H1 (cell line): ENCODE measurements around the gene FLT1. TPM values are rescaled to one million over a fixed set of nuclear protein-coding genes. Genes with fewer than 3 reads are reported as not detected.

Source experiments
- CTCF ChIA-PET: fragments of 300-600 bp; sonication (Branson Sonifier 250); formaldehyde crosslinking; loops from one replicate; lab custom pipeline; 2021; ENCODE audit not compliant: partially characterized antibody; lab: Charles Lee
- POLR2A ChIA-PET: fragments of 300-600 bp; sonication (Branson Sonifier 250); formaldehyde crosslinking; loops from one replicate; lab custom pipeline; 2021; ENCODE audit warnings: inconsistent platforms; ENCODE audit not compliant: partially characterized antibody; lab: Charles Lee
- DNase-seq, 2 experiments: peaks; one replicate each; pipeline versions ENCODE4 v3.0.0 to v3.0.0-alpha.2; 2010 to 2022; ENCODE audit warnings: low spot score in 2 of 2, low read depth in 1 of 2, mixed read lengths in 1 of 2
- FAIRE-seq: peaks from 2 replicates; lab custom pipeline; 2011; peaks lifted over from hg19 to GRCh38; lab: Jason Lieb, UNC
- H2AFZ ChIP-seq: 2 replicates; pipeline ENCODE4 v1.8.1; 2012; ENCODE audit warnings: low read length, inconsistent platforms
- H2AK5ac ChIP-seq: 2 replicates; pipeline ENCODE4 v1.6.1; 2013; ENCODE audit warnings: low read depth, low read length
- H2BK120ac ChIP-seq: replicated peaks from 2 replicates; pipeline ENCODE3; 2013; ENCODE audit warnings: low read depth, low read length, inconsistent platforms
- H2BK12ac ChIP-seq: 2 replicates; pipeline ENCODE4 v1.6.1; 2013; ENCODE audit warnings: low read depth, low read length
- H2BK15ac ChIP-seq: 2 replicates; pipeline ENCODE4 v1.6.1; 2013; ENCODE audit warnings: low read length
- H2BK20ac ChIP-seq: 2 replicates; pipeline ENCODE4 v1.6.1; 2013; ENCODE audit warnings: low read length
- H2BK5ac ChIP-seq: 2 replicates; pipeline ENCODE4 v1.6.1; 2013; ENCODE audit warnings: low read depth, low read length
- H3K14ac ChIP-seq: 2 replicates; pipeline ENCODE4 v1.6.1; 2013; ENCODE audit warnings: inconsistent platforms; ENCODE audit not compliant: insufficient read length
- H3K18ac ChIP-seq: 2 replicates; pipeline ENCODE4 v1.6.1; 2013; ENCODE audit warnings: low read length; ENCODE audit errors: extremely low read depth
- H3K23ac ChIP-seq: 2 replicates; pipeline ENCODE4 v1.6.1; 2013; ENCODE audit warnings: inconsistent platforms; ENCODE audit not compliant: insufficient read length
- H3K23me2 ChIP-seq: 2 replicates; pipeline ENCODE4 v1.6.1; 2013; ENCODE audit warnings: low read depth, low read length
- H3K27ac ChIP-seq: 2 replicates; pipeline ENCODE4 v1.6.1; 2011; ENCODE audit warnings: low read depth, low read length, inconsistent platforms
- H3K27me3 ChIP-seq, 4 experiments: replicated peaks in 1 of 4; 1 replicate in 1 of 4; 2 replicates in 3 of 4; pipeline versions ENCODE4 v1.6.1 to v1.8.1; 2011 to 2013; ENCODE audit warnings: low read length in 3 of 4, mild to moderate bottlenecking in 3 of 4, inconsistent platforms in 2 of 4, mixed read lengths in 2 of 4, moderate library complexity in 1 of 4; ENCODE audit not compliant: control insufficient read depth in 3 of 4, insufficient read depth in 3 of 4; ENCODE audit errors: extremely low read depth in 1 of 4
- H3K36me3 ChIP-seq, 4 experiments: 2 replicates each; pipeline versions ENCODE4 v1.6.1 to v1.8.1; 2011 to 2013; ENCODE audit warnings: mild to moderate bottlenecking in 4 of 4, low read length in 3 of 4, moderate library complexity in 2 of 4, control low read depth in 1 of 4, inconsistent platforms in 1 of 4; ENCODE audit not compliant: insufficient read depth in 4 of 4, control insufficient read depth in 2 of 4
- H3K4ac ChIP-seq: replicated peaks from 2 replicates; pipeline ENCODE3; 2013; ENCODE audit warnings: low read length, low read depth, mixed read lengths, inconsistent platforms; ENCODE audit not compliant: insufficient read length
- H3K4me1 ChIP-seq, 4 experiments: replicated peaks in 1 of 4; 1 replicate in 1 of 4; 2 replicates in 3 of 4; pipeline versions ENCODE4 v1.6.1 to v1.8.1; 2011 to 2013; ENCODE audit warnings: low read length in 3 of 4, inconsistent platforms in 2 of 4, mixed read lengths in 1 of 4; ENCODE audit not compliant: insufficient read depth in 4 of 4, control insufficient read depth in 3 of 4
- H3K4me2 ChIP-seq, 2 experiments: 2 replicates each; pipeline versions ENCODE4 v1.6.1 to v1.8.1; 2011 to 2013; ENCODE audit warnings: low read depth in 2 of 2, low read length in 2 of 2, control low read depth in 1 of 2, inconsistent platforms in 1 of 2, mild to moderate bottlenecking in 1 of 2; ENCODE audit not compliant: insufficient read depth in 1 of 2
- H3K4me3 ChIP-seq, 4 experiments: fragments of 200-600, 300-600 bp in 1 of 4; sonication (generic), shearing (Covaris generic), sonication (Bioruptor Twin) in 1 of 4; 2 replicates each; pipeline versions ENCODE4 v1.5.1 to v1.8.1; 2011 to 2016; ENCODE audit warnings: low read length in 4 of 4, low read depth in 3 of 4, control low read depth in 2 of 4, inconsistent platforms in 2 of 4, mild to moderate bottlenecking in 2 of 4, mixed read lengths in 1 of 4, moderate library complexity in 1 of 4; ENCODE audit not compliant: insufficient read depth in 2 of 4; ENCODE audit errors: extremely low read depth in 1 of 4
- H3K56ac ChIP-seq: replicated peaks from 2 replicates; pipeline ENCODE3; 2013; ENCODE audit warnings: low read depth, mild to moderate bottlenecking, mixed read lengths, low read length, inconsistent platforms; ENCODE audit not compliant: insufficient read length
- H3K79me1 ChIP-seq: 2 replicates; pipeline ENCODE4 v1.6.1; 2013; ENCODE audit warnings: low read depth, low read length, control low read depth
- H3K79me2 ChIP-seq, 2 experiments: 2 replicates each; pipeline versions ENCODE4 v1.6.1 to v1.8.1; 2012 to 2013; ENCODE audit warnings: low read length in 2 of 2, mild to moderate bottlenecking in 2 of 2, inconsistent platforms in 1 of 2; ENCODE audit not compliant: insufficient read depth in 2 of 2, control insufficient read depth in 1 of 2
- H3K9ac ChIP-seq, 4 experiments: replicated peaks in 1 of 4; 1 replicate in 1 of 4; 2 replicates in 3 of 4; pipeline versions ENCODE4 v1.6.1 to v1.8.1; 2011 to 2013; ENCODE audit warnings: low read depth in 3 of 4, low read length in 3 of 4, control low read depth in 2 of 4, mild to moderate bottlenecking in 2 of 4, moderate library complexity in 2 of 4, inconsistent platforms in 1 of 4; ENCODE audit errors: extremely low read depth in 1 of 4
- H3K9me3 ChIP-seq, 2 experiments: 2 replicates each; pipeline versions ENCODE4 v1.6.1 to v1.8.1; 2012 to 2013; ENCODE audit warnings: mild to moderate bottlenecking in 2 of 2, moderate library complexity in 2 of 2, control low read depth in 1 of 2, inconsistent platforms in 1 of 2, low read depth in 1 of 2, low read length in 1 of 2, mixed read lengths in 1 of 2; ENCODE audit not compliant: insufficient read depth in 2 of 2
- H4K20me1 ChIP-seq, 2 experiments: replicated peaks in 1 of 2; 2 replicates each; pipeline versions ENCODE3 to v1.8.1; 2011 to 2013; ENCODE audit warnings: inconsistent platforms in 2 of 2, low read length in 2 of 2, mild to moderate bottlenecking in 1 of 2; ENCODE audit not compliant: insufficient read depth in 2 of 2, control insufficient read depth in 1 of 2
- H4K5ac ChIP-seq: 2 replicates; pipeline ENCODE4 v1.6.1; 2013; ENCODE audit warnings: low read length, low read depth, mixed read lengths, inconsistent platforms; ENCODE audit not compliant: insufficient read length
- H4K8ac ChIP-seq: 2 replicates; pipeline ENCODE4 v1.8.0; 2013; ENCODE audit warnings: mild to moderate bottlenecking, moderate library complexity, low read length, inconsistent platforms; ENCODE audit not compliant: insufficient read depth; ENCODE audit errors: extremely low read depth
- H4K91ac ChIP-seq: replicated peaks from 2 replicates; pipeline ENCODE3; 2013; ENCODE audit warnings: low read length, mixed read lengths, inconsistent platforms; ENCODE audit not compliant: insufficient read length
- ATF3 ChIP-seq: IDR thresholded peaks from 2 replicates; pipeline ENCODE4 v1.6.1; 2011; ENCODE audit warnings: low read depth, mild to moderate bottlenecking, low read length; ENCODE audit not compliant: insufficient read depth
- BACH1 ChIP-seq: IDR thresholded peaks from 2 replicates; pipeline ENCODE4 v1.6.1; 2012; ENCODE audit warnings: low read length, improper control_type of control experiment
- CTBP2 ChIP-seq: IDR thresholded peaks from 2 replicates; pipeline ENCODE4 v1.7.0; 2011; ENCODE audit warnings: borderline replicate concordance, mild to moderate bottlenecking, moderate library complexity, mixed read lengths, low read length; ENCODE audit not compliant: insufficient read depth, insufficient read length
- JUN ChIP-seq: IDR thresholded peaks from 2 replicates; pipeline ENCODE4 v1.6.1; 2011; ENCODE audit warnings: low read depth, mild to moderate bottlenecking, improper control_type of control experiment, low read length
- PHF8 ChIP-seq: fragments of 200-600 bp; sonication (generic); conservative IDR thresholded peaks from 2 replicates; pipeline ENCODE4 v1.7.1; 2012; ENCODE audit warnings: low read depth, mild to moderate bottlenecking, inconsistent platforms, low read length, moderate library complexity
- POLR2AphosphoS5 ChIP-seq: IDR thresholded peaks from 2 replicates; pipeline ENCODE4 v1.6.1; 2011; ENCODE audit warnings: low read depth, low read length
- RXRA ChIP-seq: IDR thresholded peaks from 2 replicates; pipeline ENCODE4 v1.6.1; 2011; ENCODE audit warnings: low read depth, mild to moderate bottlenecking, low read length, moderate library complexity; ENCODE audit not compliant: insufficient read depth
- SP4 ChIP-seq: IDR thresholded peaks from 2 replicates; pipeline ENCODE4 v1.6.1; 2012; ENCODE audit warnings: low read length, inconsistent platforms
- WGBS, 2 experiments: shearing (Covaris generic) in 1 of 2; methylation state at CpG; one replicate each; pipeline versions ENCODE4 v1.1.6 to v1.1.7; 2013 to 2015; ENCODE audit warnings: low lambda C conversion rate in 2 of 2, mixed read lengths in 2 of 2, inconsistent platforms in 1 of 2, low coverage in 1 of 2, missing lambda C conversion rate in 1 of 2; ENCODE audit not compliant: insufficient replicate concordance in 2 of 2, insufficient coverage in 1 of 2, insufficient read length in 1 of 2; ENCODE audit errors: extremely low coverage in 1 of 2, missing lambda C conversion rate in 1 of 2; 5-methylcytosine and 5-hydroxymethylcytosine counted together
- polyA plus RNA-seq, 7 experiments: library from polyadenylated mRNA; depleted of rRNA in 3 of 7; stranded (reverse) in 5 of 7; unstranded in 2 of 7; fragments of >200 nt in 5 of 7; fragments of 200-250 nt in 2 of 7; gene quantifications; 1 replicate in 5 of 7; 2 replicates in 1 of 7; 4 replicates in 1 of 7; pipeline versions ENCODE4 v1.2.1 to v1.2.3, GENCODE V29; 2011 to 2013; ENCODE audit warnings: missing spikeins in 2 of 7, mixed read lengths in 2 of 7
- total RNA-seq: library from RNA; stranded (reverse); fragmentation: NEBNext Ultra II Directional; extraction: Animal tissue kit (Norgen Biotek cat#: 25700); gene quantifications from 2 replicates; pipeline ENCODE4 v1.2.1, GENCODE V29; 2021
- TF ChIP-seq, protein P1 (sequence below): IDR thresholded peaks from 2 replicates; pipeline ENCODE4 v1.6.1; 2012; ENCODE audit warnings: inconsistent platforms
- TF ChIP-seq, protein P2 (sequence below), 3 experiments: IDR thresholded peaks; 1 replicate in 2 of 3; 2 replicates in 1 of 3; pipeline versions ENCODE4 v1.5.1 to v1.6.1; 2011; ENCODE audit warnings: low read length in 3 of 3, mild to moderate bottlenecking in 3 of 3, inconsistent platforms in 2 of 3, low read depth in 1 of 3, moderate library complexity in 1 of 3; ENCODE audit not compliant: insufficient read depth in 1 of 3; ENCODE audit errors: control extremely low read depth in 1 of 3

The FLT1 gene
- total and polyA plus RNA-seq, 2 of the 8 experiments (the other 6 are each of a cell fraction or from before 2014, with no cell fraction given), result 19.7 to 90.2 TPM

- no peak for FAIRE-seq
- no peak overlapping the region for H3K27ac ChIP-seq
- no peak for DNase-seq
- H3K14ac ChIP-seq, result no peak overlapping the region
- no peak overlapping the region for H3K9ac ChIP-seq
- H2BK15ac ChIP-seq, result no peak overlapping the region
- no peak overlapping the region for H3K18ac ChIP-seq
- H3K27me3 ChIP-seq, result no peaks in the 10 kb centered on the region
- no peak overlapping the region for H2BK20ac ChIP-seq
- peaks cover 0 to 2% (median 0%) of the 10 kb centered on the region in 4 experiments; a peak in 1 of 7 replicates for H3K4me1 ChIP-seq
- CTCF ChIA-PET, result interaction anchor here (1.1 to 1.3 kb wide), 3 partner anchors 11 to 61 kb away, joined by 3 to 4 read pairs (median 3); no protein-coding TSS in a partner anchor
- H3K4me3 ChIP-seq, result no peak overlapping the region
- no peak overlapping the region for H2BK12ac ChIP-seq
- no peaks in the 10 kb centered on the region for H3K9me3 ChIP-seq
- no peak overlapping the region for H2BK5ac ChIP-seq
- H3K23ac ChIP-seq, result no peak overlapping the region
- no peak overlapping the region for H3K56ac ChIP-seq
- H4K91ac ChIP-seq, result no peak overlapping the region
- peaks cover 0 to 1% of the 10 kb centered on the region in 2 experiments for H4K20me1 ChIP-seq
- H3K79me1 ChIP-seq, result no peaks in the 10 kb centered on the region
- H3K36me3 ChIP-seq, result peaks cover 0 to 39% (median 17%) of the 10 kb centered on the region in 4 experiments; a peak in 5 of 8 replicates
- WGBS, 2 experiments, result 95% methylated on average over 1 of the region's 1 CpG; no CpG with 5 or more reads in 1 of the 2 experiments
- no peak overlapping the region for H3K4ac ChIP-seq
- H4K5ac ChIP-seq, result no peak overlapping the region
- POLR2A ChIA-PET, result interaction anchor here (0.5 to 2.1 kb wide), 3 partner anchors 10 to 114 kb away, joined by 3 to 5 read pairs (median 4); no protein-coding TSS in a partner anchor
- H2BK120ac ChIP-seq, result no peak overlapping the region
- H4K8ac ChIP-seq, result no peak overlapping the region
- no peak overlapping the region for H3K4me2 ChIP-seq
- no peak overlapping the region for H2AFZ ChIP-seq
- no peaks in the 10 kb centered on the region for H3K79me2 ChIP-seq
- H2AK5ac ChIP-seq, result no peak overlapping the region
- no peaks in the 10 kb centered on the region for H3K23me2 ChIP-seq
- TF ChIP-seq JUN (no peak), BACH1 (no peak), PHF8 (no peak), CTBP2 (no peak), POLR2AphosphoS5 (no peak), ATF3 (no peak), RXRA (no peak), SP4 (no peak)
- TF ChIP-seq, protein P1, sequence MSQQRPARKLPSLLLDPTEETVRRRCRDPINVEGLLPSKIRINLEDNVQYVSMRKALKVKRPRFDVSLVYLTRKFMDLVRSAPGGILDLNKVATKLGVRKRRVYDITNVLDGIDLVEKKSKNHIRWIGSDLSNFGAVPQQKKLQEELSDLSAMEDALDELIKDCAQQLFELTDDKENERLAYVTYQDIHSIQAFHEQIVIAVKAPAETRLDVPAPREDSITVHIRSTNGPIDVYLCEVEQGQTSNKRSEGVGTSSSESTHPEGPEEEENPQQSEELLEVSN, result no peak
- TF ChIP-seq, protein P2, sequence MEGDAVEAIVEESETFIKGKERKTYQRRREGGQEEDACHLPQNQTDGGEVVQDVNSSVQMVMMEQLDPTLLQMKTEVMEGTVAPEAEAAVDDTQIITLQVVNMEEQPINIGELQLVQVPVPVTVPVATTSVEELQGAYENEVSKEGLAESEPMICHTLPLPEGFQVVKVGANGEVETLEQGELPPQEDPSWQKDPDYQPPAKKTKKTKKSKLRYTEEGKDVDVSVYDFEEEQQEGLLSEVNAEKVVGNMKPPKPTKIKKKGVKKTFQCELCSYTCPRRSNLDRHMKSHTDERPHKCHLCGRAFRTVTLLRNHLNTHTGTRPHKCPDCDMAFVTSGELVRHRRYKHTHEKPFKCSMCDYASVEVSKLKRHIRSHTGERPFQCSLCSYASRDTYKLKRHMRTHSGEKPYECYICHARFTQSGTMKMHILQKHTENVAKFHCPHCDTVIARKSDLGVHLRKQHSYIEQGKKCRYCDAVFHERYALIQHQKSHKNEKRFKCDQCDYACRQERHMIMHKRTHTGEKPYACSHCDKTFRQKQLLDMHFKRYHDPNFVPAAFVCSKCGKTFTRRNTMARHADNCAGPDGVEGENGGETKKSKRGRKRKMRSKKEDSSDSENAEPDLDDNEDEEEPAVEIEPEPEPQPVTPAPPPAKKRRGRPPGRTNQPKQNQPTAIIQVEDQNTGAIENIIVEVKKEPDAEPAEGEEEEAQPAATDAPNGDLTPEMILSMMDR (IDR thresholded peaks at IDR 0.05; ENCODE audit: control extremely low read depth in 1 of 3, insufficient read depth in 1 of 3, low read depth in 1 of 3, low read length in 3 of 3), result no peak
These were observed 109.6 kb downstream of the FLT1 start for GRCh38 chr13:28385362-28385761.
